HFFc6 (cell line): Measurements from ENCODE around the gene NUB1. TPM values are rescaled to one million over a fixed set of nuclear protein-coding genes. Genes with fewer than 3 reads are reported as not detected.

Experiments used
- DNase-seq: peaks from one replicate; pipeline ENCODE4 v3.0.0-alpha.2; 2018
- H3K27ac Mint-ChIP-seq: 2 replicates; pipeline ENCODE4 v1.8.0; 2020; ENCODE audit warnings: mild to moderate bottlenecking, mixed read lengths
- H3K27me3 Mint-ChIP-seq: 2 replicates; pipeline ENCODE4 v1.8.0; 2021; ENCODE audit warnings: mild to moderate bottlenecking, moderate library complexity, mixed read lengths; ENCODE audit not compliant: insufficient read depth
- H3K36me3 Mint-ChIP-seq: 2 replicates; pipeline ENCODE4 v1.8.0; 2021; ENCODE audit warnings: low read depth, mixed read lengths
- H3K4me1 Mint-ChIP-seq: 2 replicates; pipeline ENCODE4 v1.8.0; 2020; ENCODE audit warnings: low read depth, mixed read lengths
- H3K4me3 Mint-ChIP-seq: 2 replicates; pipeline ENCODE4 v1.8.0; 2020; ENCODE audit warnings: mild to moderate bottlenecking, moderate library complexity, mixed read lengths
- H3K9me3 Mint-ChIP-seq: 2 replicates; pipeline ENCODE4 v1.8.0; 2020; ENCODE audit warnings: mild to moderate bottlenecking, mixed read lengths
- total RNA-seq, 6 experiments: library from RNA; stranded (reverse); fragmentation: NEBNext Ultra II Directional; extraction: Animal tissue kit (Norgen Biotek cat#: 25700); gene quantifications; 2 replicates in 1 of 6; 3 replicates in 5 of 6; pipeline ENCODE4 v1.2.3, GENCODE V29; 2021
- TF ChIP-seq, protein P1 (sequence below): fragments of 200-600 bp; sonication (generic); IDR thresholded peaks from 2 replicates; pipeline ENCODE4 v1.5.0; 2021; ENCODE audit warnings: antibody characterized with exemption, mild to moderate bottlenecking

NUB1 gene
- total RNA-seq, 6 experiments from 2014 or later: 30.6 to 37.8 (median 34.8) TPM

DNA sequence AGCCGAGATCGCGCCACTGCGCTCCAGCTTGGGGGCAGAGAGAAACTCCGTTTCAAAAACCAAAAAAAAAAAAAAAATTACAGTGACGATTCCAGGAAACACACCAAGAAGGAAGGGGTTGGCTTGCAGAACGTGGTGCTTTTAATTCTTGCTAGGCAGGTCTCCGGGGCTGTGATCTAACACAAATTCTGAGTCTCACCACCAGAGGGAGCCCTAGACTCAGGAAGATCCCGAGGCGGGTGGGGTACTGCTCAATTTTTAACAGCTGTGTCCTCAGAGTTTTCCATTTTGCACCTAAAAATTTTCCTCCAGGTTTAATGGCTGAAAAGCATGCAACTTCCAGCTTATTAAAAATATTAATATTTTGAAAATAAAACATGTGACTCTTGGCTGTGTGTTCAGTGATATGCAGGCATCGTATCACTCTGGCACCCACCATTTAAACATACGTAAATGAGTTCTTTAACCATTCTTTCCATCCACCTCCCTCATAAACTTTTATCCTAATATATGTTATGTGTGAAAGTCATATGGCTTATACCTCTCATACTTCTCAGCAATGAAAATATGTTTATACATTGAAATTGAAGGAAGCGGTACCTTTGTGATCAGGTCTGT lies 26.5 kb upstream of the NUB1 start:
- Mint-ChIP-seq H3K4me3 (no peak overlapping the region), H3K27me3 (peaks cover 25% of the 10 kb centered on the region), H3K4me1 (no peaks in the 10 kb centered on the region), H3K36me3 (peaks cover 11% of the 10 kb centered on the region), H3K9me3 (peaks cover 18% of the 10 kb centered on the region), H3K27ac (no peak overlapping the region)
- DNase-seq: peak; percentile 43
- TF ChIP-seq, protein P1, sequence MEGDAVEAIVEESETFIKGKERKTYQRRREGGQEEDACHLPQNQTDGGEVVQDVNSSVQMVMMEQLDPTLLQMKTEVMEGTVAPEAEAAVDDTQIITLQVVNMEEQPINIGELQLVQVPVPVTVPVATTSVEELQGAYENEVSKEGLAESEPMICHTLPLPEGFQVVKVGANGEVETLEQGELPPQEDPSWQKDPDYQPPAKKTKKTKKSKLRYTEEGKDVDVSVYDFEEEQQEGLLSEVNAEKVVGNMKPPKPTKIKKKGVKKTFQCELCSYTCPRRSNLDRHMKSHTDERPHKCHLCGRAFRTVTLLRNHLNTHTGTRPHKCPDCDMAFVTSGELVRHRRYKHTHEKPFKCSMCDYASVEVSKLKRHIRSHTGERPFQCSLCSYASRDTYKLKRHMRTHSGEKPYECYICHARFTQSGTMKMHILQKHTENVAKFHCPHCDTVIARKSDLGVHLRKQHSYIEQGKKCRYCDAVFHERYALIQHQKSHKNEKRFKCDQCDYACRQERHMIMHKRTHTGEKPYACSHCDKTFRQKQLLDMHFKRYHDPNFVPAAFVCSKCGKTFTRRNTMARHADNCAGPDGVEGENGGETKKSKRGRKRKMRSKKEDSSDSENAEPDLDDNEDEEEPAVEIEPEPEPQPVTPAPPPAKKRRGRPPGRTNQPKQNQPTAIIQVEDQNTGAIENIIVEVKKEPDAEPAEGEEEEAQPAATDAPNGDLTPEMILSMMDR: peak; percentile 95

DNA sequence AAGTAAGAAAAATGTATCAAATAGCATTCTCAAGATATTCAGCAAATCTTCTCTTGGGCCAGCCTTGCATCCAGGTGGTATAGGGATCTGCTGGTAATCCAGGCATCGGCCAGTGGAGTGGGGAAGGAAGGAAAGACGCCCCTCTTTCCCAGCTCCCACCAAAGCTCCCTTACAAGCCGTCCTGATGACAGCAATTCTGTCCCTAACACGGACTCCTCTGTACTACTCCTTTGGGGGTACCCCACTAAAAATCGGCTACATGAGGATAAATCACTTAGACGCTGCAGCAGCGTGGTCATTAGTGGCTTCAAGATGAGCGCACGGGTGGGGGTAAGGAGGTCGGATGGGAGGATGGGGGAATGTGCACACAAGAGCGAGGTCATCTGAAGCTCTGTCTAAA lies 24.7 kb upstream of the NUB1 start:
- Mint-ChIP-seq H3K27me3 (peaks cover 25% of the 10 kb centered on the region), H3K4me3 (no peak overlapping the region), H3K36me3 (peaks cover 11% of the 10 kb centered on the region), H3K4me1 (no peaks in the 10 kb centered on the region), H3K27ac (no peak overlapping the region), H3K9me3 (peaks cover 18% of the 10 kb centered on the region)
- TF ChIP-seq, protein P1: no peak
- DNase-seq: no peak

DNA sequence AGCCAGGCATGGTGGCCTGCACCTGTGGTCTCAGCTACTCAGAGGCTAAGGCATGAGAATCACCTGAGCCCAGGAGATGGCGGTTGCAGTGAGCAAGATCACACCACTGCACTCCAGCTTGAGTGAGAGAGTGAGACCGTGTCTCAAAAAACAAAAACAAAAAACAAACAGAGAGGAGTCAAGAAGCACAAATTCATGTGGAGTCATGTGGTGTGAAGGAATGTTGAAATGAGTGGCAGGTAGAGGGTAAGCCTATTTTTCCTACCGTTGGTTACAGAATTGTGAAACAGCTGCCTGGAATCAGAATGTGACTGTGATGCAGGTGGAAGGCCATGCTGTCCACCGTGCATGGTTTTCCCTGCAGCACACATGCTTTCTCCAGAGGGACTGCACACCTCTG lies 23.7 kb upstream of the NUB1 start:
- Mint-ChIP-seq H3K36me3 (peaks cover 11% of the 10 kb centered on the region), H3K9me3 (peaks cover 18% of the 10 kb centered on the region), H3K27ac (no peak overlapping the region), H3K4me1 (no peaks in the 10 kb centered on the region), H3K4me3 (no peak overlapping the region), H3K27me3 (peaks cover 27% of the 10 kb centered on the region)
- no peak for DNase-seq
- TF ChIP-seq, protein P1: no peak

DNA sequence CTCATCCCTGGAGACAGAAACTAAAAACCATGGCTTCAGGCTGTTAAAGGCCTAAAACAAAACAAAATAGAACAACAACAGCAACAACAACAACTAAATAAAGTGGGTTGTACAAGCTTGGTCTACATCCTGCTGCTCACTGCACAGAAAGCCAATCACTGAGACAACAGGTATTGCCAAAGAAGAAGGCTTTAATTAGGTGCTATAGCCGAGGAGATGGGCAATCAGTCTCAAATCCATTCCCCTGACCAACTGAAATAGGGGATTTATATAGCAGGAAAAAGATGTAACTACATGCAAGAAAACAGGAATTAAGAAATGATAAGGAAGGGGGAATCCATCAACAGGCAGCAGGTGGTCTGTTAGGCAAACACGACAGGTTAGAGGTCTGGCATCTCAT lies 22.4 kb upstream of the NUB1 start:
- H3K27me3 Mint-ChIP-seq: peaks cover 31% of the 10 kb centered on the region
- no peak overlapping the region for H3K4me3 Mint-ChIP-seq
- no peaks in the 10 kb centered on the region for H3K4me1 Mint-ChIP-seq
- H3K9me3 Mint-ChIP-seq: peaks cover 18% of the 10 kb centered on the region
- peaks cover 11% of the 10 kb centered on the region for H3K36me3 Mint-ChIP-seq
- TF ChIP-seq, protein P1: no peak
- H3K27ac Mint-ChIP-seq: no peak overlapping the region
- no peak for DNase-seq

DNA sequence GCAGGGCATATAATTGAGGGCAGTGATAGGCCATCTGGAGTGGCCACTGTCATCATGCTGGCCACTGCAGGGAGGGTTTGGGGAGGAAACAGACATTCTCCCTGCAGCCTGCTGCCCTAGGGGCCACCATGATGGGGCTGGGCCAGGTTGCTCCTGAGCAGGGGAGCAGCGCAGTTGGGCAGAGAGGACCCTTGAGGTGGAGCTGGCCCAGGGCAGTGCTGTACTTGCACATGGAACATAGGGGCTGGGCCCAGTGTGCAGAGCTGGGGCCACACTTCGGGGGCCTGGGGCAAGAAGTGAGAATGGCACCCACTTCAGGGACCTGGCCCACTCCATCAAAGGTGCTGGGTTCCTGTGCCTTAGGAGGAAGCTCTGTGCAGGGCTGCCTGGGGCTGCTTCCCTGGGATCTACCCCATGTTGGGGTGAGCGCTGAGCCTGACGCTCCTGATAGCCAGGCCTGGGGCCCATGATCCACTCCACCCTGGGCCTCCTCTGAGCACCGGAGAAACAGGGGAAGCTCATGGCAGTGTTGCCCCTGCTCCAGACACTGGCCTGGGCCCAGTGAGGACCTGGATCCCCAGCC lies 21.3 kb upstream of the NUB1 start:
- TF ChIP-seq, protein P1: no peak
- Mint-ChIP-seq H3K4me3 (no peak overlapping the region), H3K27ac (no peak overlapping the region), H3K27me3 (peaks cover 34% of the 10 kb centered on the region), H3K9me3 (peaks cover 18% of the 10 kb centered on the region), H3K36me3 (peaks cover 11% of the 10 kb centered on the region), H3K4me1 (no peaks in the 10 kb centered on the region)
- no peak for DNase-seq
